ENCODE measurements around the gene XXYLT1.

Gene XXYLT1

DNA sequence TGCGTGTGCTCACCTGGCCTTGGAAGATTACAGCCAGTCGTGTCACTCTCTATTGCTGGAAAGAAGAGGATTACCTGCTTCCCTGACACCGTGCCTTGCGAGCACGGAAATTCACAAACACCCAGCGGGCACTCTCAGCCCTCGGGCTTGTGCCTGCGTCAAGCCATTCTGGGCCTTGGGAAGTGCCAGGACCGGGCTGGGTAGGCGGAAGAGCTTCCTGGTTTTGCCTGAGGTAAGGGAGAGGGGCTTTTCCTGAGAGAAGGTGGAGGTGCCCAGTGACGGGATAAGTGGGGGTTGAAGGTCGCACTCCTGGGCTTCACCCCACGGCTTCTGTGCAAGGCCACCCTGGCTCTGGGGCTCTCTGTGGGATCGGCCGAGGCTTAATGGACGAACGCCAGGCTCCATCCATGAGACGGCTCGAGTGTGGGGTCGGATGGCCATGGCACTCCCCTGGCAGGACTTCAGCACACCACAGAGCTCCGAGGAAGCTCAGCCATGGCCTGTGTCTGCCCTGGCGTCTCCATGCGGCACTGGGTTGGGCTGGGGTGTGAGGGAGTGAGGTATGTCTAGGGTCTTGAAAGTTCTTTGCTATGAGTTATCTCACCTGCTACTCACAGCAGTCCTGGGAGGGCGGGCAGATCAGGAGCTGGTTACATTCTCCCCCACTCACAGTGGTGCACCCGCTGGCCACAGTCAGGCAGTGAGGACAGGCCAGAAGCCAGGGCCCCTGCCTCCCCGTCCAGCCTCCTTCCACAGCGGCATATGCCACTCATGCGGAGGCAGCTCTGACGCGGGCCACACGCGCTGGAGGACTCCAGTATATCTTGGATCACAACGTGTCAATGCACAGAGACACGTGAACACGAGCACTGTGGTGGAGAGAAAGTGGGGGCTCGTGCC, 209.0 kb downstream of the XXYLT1 start:
- no peak overlapping the region for H3K9ac ChIP-seq
- no peak overlapping the region for H3K27ac ChIP-seq
- no peaks in the 10 kb centered on the region for H3K79me2 ChIP-seq (ENCODE audit: insufficient read depth, low read depth)
- no peak overlapping the region for H3K4me3 ChIP-seq (IDR thresholded peaks at IDR 0.05; ENCODE audit: insufficient read depth, low read depth, low read length)
- no peaks in the 10 kb centered on the region for H3K36me3 ChIP-seq (ENCODE audit: insufficient read depth)
- H4K20me1 ChIP-seq (ENCODE audit: insufficient read depth) = no peaks in the 10 kb centered on the region
- peaks cover 12% of the 10 kb centered on the region for H3K4me1 ChIP-seq (ENCODE audit: low read depth, poor library complexity, severe bottlenecking)
- no peak overlapping the region for H2AFZ ChIP-seq (ENCODE audit: low read depth)
- H3K27me3 ChIP-seq (ENCODE audit: insufficient read depth, low read depth) = no peaks in the 10 kb centered on the region
- H3K4me2 ChIP-seq = no peak overlapping the region
- TF ChIP-seq, protein P1, sequence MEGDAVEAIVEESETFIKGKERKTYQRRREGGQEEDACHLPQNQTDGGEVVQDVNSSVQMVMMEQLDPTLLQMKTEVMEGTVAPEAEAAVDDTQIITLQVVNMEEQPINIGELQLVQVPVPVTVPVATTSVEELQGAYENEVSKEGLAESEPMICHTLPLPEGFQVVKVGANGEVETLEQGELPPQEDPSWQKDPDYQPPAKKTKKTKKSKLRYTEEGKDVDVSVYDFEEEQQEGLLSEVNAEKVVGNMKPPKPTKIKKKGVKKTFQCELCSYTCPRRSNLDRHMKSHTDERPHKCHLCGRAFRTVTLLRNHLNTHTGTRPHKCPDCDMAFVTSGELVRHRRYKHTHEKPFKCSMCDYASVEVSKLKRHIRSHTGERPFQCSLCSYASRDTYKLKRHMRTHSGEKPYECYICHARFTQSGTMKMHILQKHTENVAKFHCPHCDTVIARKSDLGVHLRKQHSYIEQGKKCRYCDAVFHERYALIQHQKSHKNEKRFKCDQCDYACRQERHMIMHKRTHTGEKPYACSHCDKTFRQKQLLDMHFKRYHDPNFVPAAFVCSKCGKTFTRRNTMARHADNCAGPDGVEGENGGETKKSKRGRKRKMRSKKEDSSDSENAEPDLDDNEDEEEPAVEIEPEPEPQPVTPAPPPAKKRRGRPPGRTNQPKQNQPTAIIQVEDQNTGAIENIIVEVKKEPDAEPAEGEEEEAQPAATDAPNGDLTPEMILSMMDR (conservative IDR thresholded peaks at IDR 0.05; ENCODE audit: low read depth, low read length) = no peak

DNA sequence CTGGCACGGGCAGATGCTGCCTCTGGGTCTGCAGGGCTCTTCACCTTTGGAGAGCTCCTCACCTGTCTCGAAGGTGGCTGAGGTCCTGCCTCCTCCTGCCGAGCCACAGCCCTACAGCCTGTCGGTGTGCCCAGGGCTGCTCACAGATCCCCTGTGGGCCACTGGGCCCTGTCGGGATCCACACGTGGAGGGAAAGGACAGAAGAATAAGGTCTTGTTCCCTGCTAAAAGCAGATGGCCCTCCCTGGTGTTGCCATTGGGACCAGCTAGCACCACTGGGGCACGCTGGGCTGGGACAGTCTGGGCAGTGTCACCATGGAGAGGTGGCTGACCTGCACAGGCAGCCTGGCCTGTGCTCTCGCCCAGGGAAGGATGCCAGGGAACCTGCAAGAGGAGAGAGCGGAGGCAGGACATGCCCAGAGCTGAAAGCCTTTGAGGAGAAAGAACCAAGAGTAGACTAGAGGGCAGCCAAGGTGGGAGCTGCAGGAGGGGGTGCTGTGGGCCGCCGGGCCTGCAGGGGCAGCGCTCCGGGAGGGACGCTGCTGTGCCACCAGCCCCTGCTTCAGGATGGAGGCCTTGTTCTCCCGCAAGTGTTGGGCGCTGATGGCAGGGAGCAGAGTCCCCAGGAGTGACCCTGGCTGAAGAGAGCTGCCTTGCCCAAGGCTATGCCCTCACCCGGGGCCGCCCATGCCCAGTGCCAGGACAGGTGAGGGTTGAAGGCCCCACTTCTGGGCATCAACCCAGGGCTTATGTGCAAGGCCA, 210.2 kb downstream of the XXYLT1 start:
- H3K9ac ChIP-seq = no peak overlapping the region
- H3K27me3 ChIP-seq (ENCODE audit: insufficient read depth, low read depth) = no peaks in the 10 kb centered on the region
- H3K4me2 ChIP-seq = no peak overlapping the region
- H2AFZ ChIP-seq (ENCODE audit: low read depth) = no peak overlapping the region
- TF ChIP-seq, protein P1 (conservative IDR thresholded peaks at IDR 0.05; ENCODE audit: low read depth, low read length) = no peak
- H3K4me1 ChIP-seq (ENCODE audit: low read depth, poor library complexity, severe bottlenecking) = peaks cover 12% of the 10 kb centered on the region
- no peak overlapping the region for H3K27ac ChIP-seq
- no peaks in the 10 kb centered on the region for H3K79me2 ChIP-seq (ENCODE audit: insufficient read depth, low read depth)
- no peaks in the 10 kb centered on the region for H3K36me3 ChIP-seq (ENCODE audit: insufficient read depth)
- H4K20me1 ChIP-seq (ENCODE audit: insufficient read depth) = no peaks in the 10 kb centered on the region
- no peak overlapping the region for H3K4me3 ChIP-seq (IDR thresholded peaks at IDR 0.05; ENCODE audit: insufficient read depth, low read depth, low read length)

DNA sequence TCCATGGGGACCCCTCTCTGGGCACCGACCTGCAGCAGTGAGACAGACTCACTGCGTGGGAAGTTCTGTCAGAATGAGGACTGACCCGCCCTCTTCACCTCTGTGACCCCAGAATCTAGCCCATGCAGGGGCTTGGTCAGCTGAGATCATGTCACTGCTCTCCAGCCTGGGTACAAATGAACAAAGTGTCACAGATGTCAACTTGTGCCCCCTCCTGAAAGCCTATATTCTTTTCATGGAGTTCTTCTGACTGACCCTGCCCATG, 210.8 kb downstream of the XXYLT1 start:
- Histone ChIP-seq H3K4me1 (ENCODE audit: low read depth, poor library complexity, severe bottlenecking) (peaks cover 12% of the 10 kb centered on the region), H3K9ac (no peak overlapping the region), H4K20me1 (ENCODE audit: insufficient read depth) (no peaks in the 10 kb centered on the region), H3K27me3 (ENCODE audit: insufficient read depth, low read depth) (no peaks in the 10 kb centered on the region), H3K4me3 (IDR thresholded peaks at IDR 0.05; ENCODE audit: insufficient read depth, low read depth, low read length) (no peak overlapping the region), H3K36me3 (ENCODE audit: insufficient read depth) (no peaks in the 10 kb centered on the region), H3K27ac (no peak overlapping the region), H3K4me2 (no peak overlapping the region), H2AFZ (ENCODE audit: low read depth) (no peak overlapping the region), H3K79me2 (ENCODE audit: insufficient read depth, low read depth) (no peaks in the 10 kb centered on the region)
- TF ChIP-seq, protein P1 (conservative IDR thresholded peaks at IDR 0.05; ENCODE audit: low read depth, low read length) = no peak

DNA sequence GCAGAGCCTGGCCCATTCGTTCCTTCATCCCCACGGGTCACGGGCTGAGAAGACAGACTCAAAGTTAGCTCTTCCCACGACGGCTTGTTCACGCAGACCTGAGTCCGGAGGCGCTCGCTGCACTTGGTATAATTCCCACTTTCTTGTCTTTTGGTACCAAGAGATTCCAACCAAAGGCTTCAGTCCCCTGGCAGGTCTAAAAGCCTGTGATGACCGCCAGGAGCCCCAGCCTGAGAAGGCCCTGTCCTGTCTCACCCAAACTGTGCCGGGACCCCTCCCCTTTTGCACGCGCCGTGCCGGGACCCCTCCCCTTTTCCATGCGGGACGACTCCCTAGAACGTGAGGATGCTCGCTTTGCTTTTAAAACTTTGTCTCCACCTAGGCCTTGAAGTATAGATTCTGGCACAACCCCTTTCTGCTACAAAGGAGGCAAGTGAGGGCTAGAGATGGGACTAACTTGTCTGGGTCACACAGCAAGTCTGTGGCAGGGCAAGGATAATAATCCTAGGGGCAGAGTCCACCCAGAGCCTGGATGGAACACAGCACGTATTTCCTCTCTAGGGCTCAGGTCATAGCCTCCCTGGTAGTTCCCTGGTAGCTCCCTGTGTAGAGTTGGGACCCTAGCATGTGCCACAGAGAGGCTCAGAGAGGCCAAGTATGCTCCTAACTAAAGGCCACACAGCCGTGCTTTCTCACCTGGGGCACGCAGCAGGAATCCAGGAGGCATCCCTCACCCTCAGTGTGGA, 211.3 kb downstream of the XXYLT1 start:
- no peak overlapping the region for H3K4me2 ChIP-seq
- no peak overlapping the region for H2AFZ ChIP-seq (ENCODE audit: low read depth)
- TF ChIP-seq, protein P1 (conservative IDR thresholded peaks at IDR 0.05; ENCODE audit: low read depth, low read length) = no peak
- H3K4me1 ChIP-seq (ENCODE audit: low read depth, poor library complexity, severe bottlenecking) = peaks cover 11% of the 10 kb centered on the region
- no peaks in the 10 kb centered on the region for H3K79me2 ChIP-seq (ENCODE audit: insufficient read depth, low read depth)
- H4K20me1 ChIP-seq (ENCODE audit: insufficient read depth) = no peaks in the 10 kb centered on the region
- H3K36me3 ChIP-seq (ENCODE audit: insufficient read depth) = no peaks in the 10 kb centered on the region
- H3K4me3 ChIP-seq (IDR thresholded peaks at IDR 0.05; ENCODE audit: insufficient read depth, low read depth, low read length) = no peak overlapping the region
- H3K9ac ChIP-seq = no peak overlapping the region
- no peak overlapping the region for H3K27ac ChIP-seq
- H3K27me3 ChIP-seq (ENCODE audit: insufficient read depth, low read depth) = no peaks in the 10 kb centered on the region
